Esophagus (tissue), 2 donors: Measurements from ENCODE around the gene ARHGAP26. TPM values are rescaled to one million over a fixed set of nuclear protein-coding genes. Genes with fewer than 3 reads are reported as not detected.

Experiments used
- H3K27ac ChIP-seq, 2 donors: one replicate each; pipeline ENCODE4 v1.5.1; 2013; ENCODE audit warnings: low read depth in 2 of 2, mild to moderate bottlenecking in 2 of 2, inconsistent platforms in 1 of 2, low read length in 1 of 2, moderate library complexity in 1 of 2
- H3K27me3 ChIP-seq, 2 donors: one replicate each; pipeline ENCODE4 v1.6.1; 2013; ENCODE audit warnings: low read length in 2 of 2, control low read depth in 1 of 2, mild to moderate bottlenecking in 1 of 2; ENCODE audit not compliant: insufficient read depth in 2 of 2, control insufficient read depth in 1 of 2
- H3K36me3 ChIP-seq, 2 donors: one replicate each; pipeline ENCODE4 v1.6.1; 2013; ENCODE audit warnings: low read length in 1 of 2; ENCODE audit not compliant: control insufficient read depth in 2 of 2, insufficient read depth in 2 of 2
- H3K4me1 ChIP-seq, 2 donors: one replicate each; pipeline ENCODE4 v1.6.1; 2013; ENCODE audit warnings: low read length in 1 of 2; ENCODE audit not compliant: control insufficient read depth in 2 of 2, insufficient read depth in 2 of 2
- H3K4me3 ChIP-seq, 2 donors: one replicate each; pipeline ENCODE4 v1.5.1; 2013; ENCODE audit warnings: low read length in 2 of 2, mild to moderate bottlenecking in 2 of 2, low read depth in 1 of 2, moderate library complexity in 1 of 2
- H3K9me3 ChIP-seq, 2 donors: one replicate each; pipeline ENCODE4 v1.6.1; 2013; ENCODE audit warnings: mild to moderate bottlenecking in 2 of 2, low read depth in 1 of 2, low read length in 1 of 2, moderate library complexity in 1 of 2; ENCODE audit not compliant: control insufficient read depth in 2 of 2, insufficient read depth in 1 of 2
- WGBS, 2 donors: extraction: QIAGEN DNeasy Blood & Tissue Kit; methylation state at CpG; one replicate each; pipeline ENCODE4 v1.1.7; 2013; 5-methylcytosine and 5-hydroxymethylcytosine counted together
- polyA plus RNA-seq, 2 donors: library from polyadenylated mRNA; stranded (reverse); fragments of 200-250 nt; gene quantifications; one replicate each; pipeline ENCODE4 v1.2.3, GENCODE V29; 2013
- donor health status: healthy with polysubstance abuse.
- donor health status: Bipolar disorder and iron deficiency.

ARHGAP26 gene
- polyA plus RNA-seq, 2 donors = 3.1 to 3.6 TPM

DNA sequence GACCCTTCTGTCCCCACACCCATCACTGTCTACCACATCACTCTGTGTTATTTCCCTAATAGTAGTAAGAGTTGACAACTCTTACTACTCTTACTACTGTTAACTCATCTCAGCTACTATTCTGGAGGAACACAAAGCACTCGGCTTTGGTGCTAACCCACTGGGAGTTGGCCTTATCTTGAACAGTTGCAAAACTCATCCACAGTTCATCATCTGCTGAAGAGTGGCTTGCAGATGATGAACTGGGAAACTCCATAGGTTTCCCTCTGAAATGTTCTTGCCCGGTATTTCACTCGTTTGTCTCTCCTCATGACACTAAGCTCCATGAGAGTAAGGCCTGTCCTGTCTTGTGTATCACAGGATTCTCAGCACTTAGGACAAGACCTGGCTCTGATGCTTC lies 411.9 kb downstream of the ARHGAP26 start:
- H3K9me3 ChIP-seq = no peaks in the 10 kb centered on the region
- no peaks in the 10 kb centered on the region for H3K36me3 ChIP-seq
- no peak overlapping the region for H3K27ac ChIP-seq
- WGBS, 2 donors = 81 to 90% methylated on average over 3 of the region's 3 CpGs
- no peak overlapping the region for H3K4me3 ChIP-seq
- H3K4me1 ChIP-seq = peaks cover 0 to 3% of the 10 kb centered on the region in 2 donors
- no peaks in the 10 kb centered on the region for H3K27me3 ChIP-seq

DNA sequence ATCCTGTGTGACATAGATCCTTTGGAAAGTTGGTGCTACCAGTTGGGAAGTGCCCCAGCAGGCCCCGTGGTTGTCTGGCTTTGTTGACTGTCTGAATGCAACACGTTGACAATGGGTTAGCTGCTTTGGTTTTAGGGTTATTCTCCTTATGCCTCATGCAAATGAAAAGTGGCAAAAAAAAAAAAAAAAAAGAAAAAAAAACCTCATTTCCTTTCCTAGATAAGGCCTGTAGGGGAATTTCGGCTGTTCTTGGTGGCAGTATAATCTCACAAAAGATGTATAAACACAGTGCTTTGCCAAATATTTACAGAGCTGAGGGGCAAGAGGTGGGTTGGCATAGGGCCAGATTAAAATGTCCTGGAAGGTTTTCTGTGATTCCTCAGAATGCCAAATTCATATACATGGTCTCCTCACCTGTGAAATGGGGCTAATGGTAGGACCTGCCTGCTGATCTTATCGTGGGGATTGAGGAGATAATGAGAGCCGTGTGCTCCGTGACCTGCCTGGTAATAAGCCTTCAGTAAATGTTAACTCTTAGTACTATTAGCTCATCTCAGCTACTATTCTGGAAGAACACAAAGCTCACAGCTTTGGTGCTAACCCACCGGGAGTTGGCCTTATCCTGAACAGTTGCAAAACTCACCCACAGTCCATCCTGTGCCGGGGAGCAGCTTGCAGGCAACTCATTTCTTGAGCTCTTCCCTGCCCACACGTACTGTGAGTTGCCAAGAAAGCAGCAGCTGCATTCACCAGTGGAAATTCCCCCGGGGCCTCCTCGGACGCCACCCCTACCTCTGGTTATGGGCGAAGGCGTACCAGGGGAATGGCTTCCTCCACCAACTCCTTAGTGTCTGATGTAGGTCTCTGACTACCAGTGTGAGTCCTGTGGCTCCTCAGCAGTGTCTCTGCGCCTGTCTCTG lies 413.0 kb downstream of the ARHGAP26 start:
- Histone ChIP-seq H3K27me3 (no peaks in the 10 kb centered on the region), H3K9me3 (no peaks in the 10 kb centered on the region), H3K27ac (no peak overlapping the region), H3K36me3 (no peaks in the 10 kb centered on the region), H3K4me1 (peaks cover 3 to 5% of the 10 kb centered on the region in 2 donors), H3K4me3 (no peak overlapping the region)
- WGBS, 2 donors = 50 to 51% methylated on average over 15 of the region's 15 CpGs

DNA sequence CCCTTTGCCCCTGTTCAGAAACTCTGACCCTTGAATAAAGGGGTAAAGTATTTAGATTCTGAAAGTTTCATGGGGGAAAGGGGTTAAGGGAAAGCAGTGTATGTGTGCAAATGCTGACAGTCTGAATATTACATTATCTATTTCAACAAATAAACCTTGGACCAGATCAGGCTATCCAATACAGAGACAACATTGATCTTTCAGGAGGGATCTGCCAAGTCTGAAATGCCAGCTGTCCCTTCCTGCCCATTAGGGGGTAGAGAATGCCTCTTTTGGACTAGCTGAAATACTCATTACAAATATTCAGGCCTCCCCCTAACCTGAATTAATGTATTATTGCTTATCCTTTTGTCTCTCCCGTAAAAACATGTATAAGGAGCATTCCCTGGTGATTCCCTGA lies 413.8 kb downstream of the ARHGAP26 start:
- Histone ChIP-seq H3K36me3 (no peaks in the 10 kb centered on the region), H3K9me3 (no peaks in the 10 kb centered on the region), H3K27me3 (no peaks in the 10 kb centered on the region), H3K27ac (no peak overlapping the region), H3K4me3 (no peak overlapping the region), H3K4me1 (peaks cover 0 to 5% of the 10 kb centered on the region in 2 donors)
- WGBS, 2 donors = 92 to 98% methylated on average over 1 of the region's 1 CpG

DNA sequence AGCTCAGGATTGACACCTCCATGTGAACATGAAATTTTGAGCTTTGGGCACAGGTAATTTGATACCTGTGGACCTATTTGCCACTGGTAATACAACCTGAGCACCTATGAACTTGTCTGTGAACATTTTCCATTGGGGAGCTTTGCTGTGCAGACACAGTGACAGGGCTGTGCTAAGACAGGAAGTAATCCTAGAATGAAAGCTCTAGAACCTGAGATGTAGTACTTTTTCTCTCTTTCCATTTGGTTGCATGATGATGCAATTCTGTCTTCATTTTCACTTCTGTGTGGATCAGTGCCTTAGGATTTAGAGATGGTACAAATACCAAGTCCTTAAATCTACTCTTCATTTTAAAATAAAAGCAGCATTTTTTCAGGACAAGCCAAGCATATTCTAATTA lies 416.4 kb downstream of the ARHGAP26 start:
- Histone ChIP-seq H3K27ac (no peak overlapping the region), H3K9me3 (no peaks in the 10 kb centered on the region), H3K27me3 (no peaks in the 10 kb centered on the region), H3K4me1 (peaks cover 0 to 5% of the 10 kb centered on the region in 2 donors), H3K4me3 (no peak overlapping the region), H3K36me3 (no peaks in the 10 kb centered on the region)

DNA sequence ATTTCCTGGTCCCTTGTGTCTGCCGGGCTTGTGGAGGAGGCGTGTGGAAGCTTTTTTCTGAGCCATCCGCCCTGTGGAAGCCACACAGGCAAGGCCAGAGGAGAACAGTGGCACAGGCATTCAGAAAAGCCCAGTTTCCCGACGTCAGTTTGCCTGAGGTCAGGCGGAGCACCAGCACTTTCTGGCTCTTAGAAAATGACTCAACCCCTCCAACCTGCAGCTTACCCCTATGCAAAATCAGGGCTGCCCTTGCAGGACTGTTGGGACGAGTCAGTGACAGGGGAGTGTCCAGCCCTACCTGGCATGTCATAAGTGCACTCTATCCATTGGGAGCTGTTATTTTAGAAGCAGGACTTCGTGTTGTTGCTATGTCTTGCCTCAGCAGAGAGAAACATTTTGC lies 417.3 kb downstream of the ARHGAP26 start:
- no peak overlapping the region for H3K27ac ChIP-seq
- H3K4me1 ChIP-seq = peaks cover 0 to 5% of the 10 kb centered on the region in 2 donors
- no peak overlapping the region for H3K4me3 ChIP-seq
- H3K9me3 ChIP-seq = no peaks in the 10 kb centered on the region
- no peaks in the 10 kb centered on the region for H3K36me3 ChIP-seq
- WGBS, 2 donors = 62 to 75% methylated on average over 8 of the region's 8 CpGs
- no peaks in the 10 kb centered on the region for H3K27me3 ChIP-seq

DNA sequence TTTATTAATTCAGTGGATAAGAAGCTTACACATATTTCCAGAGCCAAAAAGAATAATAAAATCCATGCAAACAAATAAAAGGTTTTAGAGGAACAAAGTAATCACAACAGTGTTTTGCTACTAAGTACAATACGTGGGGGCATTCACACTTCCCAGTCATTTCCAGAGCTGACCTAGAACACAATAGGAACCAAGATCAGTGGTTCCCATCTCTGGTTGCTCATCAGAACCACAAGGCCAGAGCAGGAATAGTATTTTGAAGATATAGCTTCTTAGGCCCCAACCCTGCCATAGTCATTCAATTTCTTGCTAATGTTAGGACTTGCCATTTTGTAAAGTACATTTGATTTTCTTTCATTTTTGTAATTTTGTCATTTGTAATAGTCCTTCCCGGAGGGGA lies 417.9 kb downstream of the ARHGAP26 start:
- no peaks in the 10 kb centered on the region for H3K36me3 ChIP-seq
- no peaks in the 10 kb centered on the region for H3K27me3 ChIP-seq
- no peaks in the 10 kb centered on the region for H3K9me3 ChIP-seq
- WGBS, 2 donors = 86 to 95% methylated on average over 2 of the region's 2 CpGs
- no peak overlapping the region for H3K27ac ChIP-seq
- H3K4me3 ChIP-seq = no peak overlapping the region
- peaks cover 0 to 5% of the 10 kb centered on the region in 2 donors for H3K4me1 ChIP-seq

DNA sequence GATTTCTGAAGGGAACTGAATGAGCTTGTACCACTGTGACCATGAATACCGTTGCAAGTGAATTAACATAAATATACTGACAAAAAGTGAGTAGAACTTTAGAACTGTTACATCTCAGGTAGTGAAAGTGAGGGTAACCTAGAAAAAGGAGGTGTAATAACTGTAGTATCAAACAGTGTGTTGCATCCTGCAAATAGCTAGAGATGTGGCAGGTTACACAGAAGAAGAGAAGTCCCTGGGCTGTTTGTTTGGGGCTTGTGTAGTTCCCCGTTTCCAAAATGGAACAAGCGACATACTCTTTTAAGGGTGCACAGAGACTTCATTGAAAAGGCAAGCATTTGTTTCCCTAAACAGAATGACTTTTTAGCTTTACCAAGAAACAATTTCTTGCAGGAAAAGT lies 418.5 kb downstream of the ARHGAP26 start:
- H3K27me3 ChIP-seq = no peaks in the 10 kb centered on the region
- WGBS, 2 donors = 91 to 92% methylated on average over 3 of the region's 3 CpGs

DNA sequence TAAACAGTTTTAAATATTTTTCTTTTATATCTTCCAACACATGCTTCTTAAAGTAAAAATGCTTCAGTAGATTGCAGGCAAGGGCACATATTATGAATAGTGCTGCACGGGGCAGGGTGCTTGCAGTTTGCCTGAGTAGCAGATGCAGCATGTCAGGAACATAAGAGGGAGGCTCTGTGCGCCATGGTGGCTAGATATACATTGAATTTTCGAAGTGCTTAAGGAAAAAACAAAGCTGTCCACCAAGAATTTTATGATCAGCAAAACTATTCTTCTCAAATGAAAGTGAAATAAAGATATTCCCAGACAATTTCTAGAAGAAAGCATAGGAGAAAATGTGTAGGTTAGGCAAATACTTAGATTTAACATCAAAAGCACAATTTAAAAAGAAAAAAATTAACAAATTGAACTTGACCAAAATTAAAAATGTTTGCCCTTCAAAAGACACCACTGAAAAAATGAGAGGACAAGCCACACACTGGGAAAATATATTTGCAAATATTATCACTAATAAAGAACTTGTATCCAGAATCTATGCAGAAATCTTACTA lies 420.2 kb downstream of the ARHGAP26 start:
- no peaks in the 10 kb centered on the region for H3K27me3 ChIP-seq
- H3K4me1 ChIP-seq = peaks cover 0 to 5% of the 10 kb centered on the region in 2 donors
- H3K4me3 ChIP-seq = no peak overlapping the region
- no peaks in the 10 kb centered on the region for H3K36me3 ChIP-seq
- H3K9me3 ChIP-seq = no peaks in the 10 kb centered on the region
- H3K27ac ChIP-seq = no peak overlapping the region
- 94 to 97% methylated on average over 3 of the region's 3 CpGs for WGBS, 2 donors

More for the DNA sequence above, 418.5 kb downstream of the ARHGAP26 start:
- Histone ChIP-seq H3K4me3 (no peak overlapping the region), H3K9me3 (no peaks in the 10 kb centered on the region), H3K36me3 (no peaks in the 10 kb centered on the region), H3K4me1 (peaks cover 0 to 5% of the 10 kb centered on the region in 2 donors), H3K27ac (no peak overlapping the region)

DNA sequence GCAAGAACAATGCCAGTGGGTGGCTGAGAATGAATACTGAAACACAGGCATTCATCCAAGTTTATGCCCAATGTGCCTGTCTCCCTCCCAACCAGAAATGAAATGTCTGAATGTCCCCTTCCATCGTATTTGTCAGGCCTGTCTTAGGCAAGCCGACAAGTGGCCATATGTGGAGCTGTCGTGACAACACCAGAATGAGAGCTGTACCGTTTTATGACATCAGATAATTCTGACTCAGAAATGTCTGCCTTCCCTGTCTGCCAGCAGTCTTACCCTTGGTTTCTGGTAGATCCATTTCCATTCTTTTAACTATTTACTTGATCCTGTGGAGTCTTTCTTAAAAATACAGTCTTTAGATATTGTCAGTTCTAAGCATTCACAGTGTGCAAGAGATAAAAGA lies 421.5 kb downstream of the ARHGAP26 start:
- 94 to 95% methylated on average over 4 of the region's 4 CpGs for WGBS, 2 donors
- H3K4me3 ChIP-seq = no peak overlapping the region
- H3K27ac ChIP-seq = no peak overlapping the region
- peaks cover 0 to 5% of the 10 kb centered on the region in 2 donors for H3K4me1 ChIP-seq
- no peaks in the 10 kb centered on the region for H3K36me3 ChIP-seq
- no peaks in the 10 kb centered on the region for H3K9me3 ChIP-seq
- no peaks in the 10 kb centered on the region for H3K27me3 ChIP-seq
